Measurements from ENCODE around the gene EPOP. TPM values are rescaled to one million over a fixed set of nuclear protein-coding genes. Genes with fewer than 3 reads are reported as not detected.

EPOP gene
- total and polyA plus RNA-seq, 7 donors: 0.21 to 1.2 (median 0.50) TPM

- Histone ChIP-seq H3K4me3 (peak overlapping the region; percentile 97), H3K27ac (peak overlapping the region; percentile 98), H3K4me1 (peaks cover 56% of the 10 kb centered on the region), H3K27me3 (ENCODE audit: insufficient read depth in 3 of 3, low read length in 2 of 3) (no peaks in the 10 kb centered on the region), H3K36me3 (ENCODE audit: insufficient read depth in 1 of 2, low read depth in 1 of 2) (peaks cover 0 to 42% of the 10 kb centered on the region in 2 donors), H3K9me3 (no peaks in the 10 kb centered on the region)
- TF ChIP-seq CTCF (IDR thresholded peaks at IDR 0.05): no peak
- WGBS, 3 donors: 15 to 24% (median 19%) methylated on average over 20 of the region's 20 CpGs
- no peak for ATAC-seq
- intact Hi-C loops (cut with DNase I): no loop called here
- no peak for DNase-seq
Observed at GRCh38 chr17:38706505-38707216, 31.9 kb upstream of the EPOP start.

GRCh38 chr17:38705803-38706504 is 31.2 kb upstream of the EPOP start:
- H3K36me3 ChIP-seq (ENCODE audit: insufficient read depth in 1 of 2, low read depth in 1 of 2): peaks cover 0 to 35% of the 10 kb centered on the region in 2 donors
- TF ChIP-seq CTCF (IDR thresholded peaks at IDR 0.05): no peak
- intact Hi-C loops (cut with DNase I): no loop called here
- H3K9me3 ChIP-seq: no peaks in the 10 kb centered on the region
- H3K27me3 ChIP-seq (ENCODE audit: insufficient read depth in 3 of 3, low read length in 2 of 3): no peaks in the 10 kb centered on the region
- ATAC-seq: no peak
- WGBS, 3 donors: 1% methylated on average over 29 to 38 of the region's 38 CpGs
- peak overlapping the region; percentile 97 for H3K4me3 ChIP-seq
- H3K27ac ChIP-seq: peak overlapping the region; percentile 98
- H3K4me1 ChIP-seq: peaks cover 56% of the 10 kb centered on the region
- DNase-seq: peak; percentile 73 to 79

GRCh38 chr17:38705523-38705802 is 30.7 kb upstream of the EPOP start:
- Histone ChIP-seq H3K4me1 (peaks cover 56% of the 10 kb centered on the region), H3K9me3 (no peaks in the 10 kb centered on the region), H3K4me3 (peak overlapping the region; percentile 97), H3K27me3 (ENCODE audit: insufficient read depth in 3 of 3, low read length in 2 of 3) (no peaks in the 10 kb centered on the region), H3K36me3 (ENCODE audit: insufficient read depth in 1 of 2, low read depth in 1 of 2) (peaks cover 0 to 31% of the 10 kb centered on the region in 2 donors), H3K27ac (peak overlapping the region; percentile 98)
- no peak for DNase-seq
- intact Hi-C loops (cut with DNase I): no loop called here
- 0 to 3% (median 1%) methylated on average over 2 to 32 of the region's 32 CpGs for WGBS, 3 donors
- TF ChIP-seq CTCF (IDR thresholded peaks at IDR 0.05): no peak
- ATAC-seq: no peak

GRCh38 chr17:38704606-38705522 is 30.1 kb upstream of the EPOP start, which contains the start of gene MLLT6:
Gene MLLT6, plus strand, starts transcription at chr17:38705273. Its CDS starts 360 bp downstream, at chr17:38705633.
- Histone ChIP-seq H3K4me3 (peak within 1 kb of the TSS; percentile 97), H3K27ac (peak within 1 kb of the TSS; percentile 98), H3K36me3 (ENCODE audit: insufficient read depth in 1 of 2, low read depth in 1 of 2) (peaks cover 0 to 27% of the 10 kb centered on the region in 2 donors), H3K4me1 (peaks cover 51% of the 10 kb centered on the region), H3K9me3 (no peaks in the 10 kb centered on the region), H3K27me3 (ENCODE audit: insufficient read depth in 3 of 3, low read length in 2 of 3) (no peaks in the 10 kb centered on the region)
- WGBS, 3 donors: 0 to 1% (median 1%) methylated on average over 62 to 99 of the region's 100 CpGs
- no peak for TF ChIP-seq CTCF (IDR thresholded peaks at IDR 0.05)
- ATAC-seq (peak; percentile 25 to 63 (median 48)), DNase-seq (peak; percentile 83 to 90)
- intact Hi-C loops (cut with DNase I): no loop called here

Data from psoas muscle (tissue), 8 donors.